Tibial nerve (tissue), 4 donors: ENCODE measurements around the gene FNDC3B. TPM values are rescaled to one million over a fixed set of nuclear protein-coding genes. Genes with fewer than 3 reads are reported as not detected.

ENCODE experiments used
- DNase-seq, 2 donors: peaks; one replicate each; pipeline ENCODE4 v3.0.0-alpha.2; 2019; ENCODE audit warnings: low spot score in 2 of 2
- H3K27ac ChIP-seq, 4 donors: fragments of 200-600 bp; sonication (generic) in 3 of 4; one replicate each; pipeline ENCODE4 v1.5.1; 2017 to 2019; ENCODE audit warnings: mild to moderate bottlenecking in 1 of 4
- H3K27me3 ChIP-seq, 2 donors: fragments of 200-600 bp; sonication (generic) in 1 of 2; one replicate each; pipeline versions ENCODE4 v1.5.1 to v1.6.0; 2017 to 2019
- H3K36me3 ChIP-seq, 3 donors: fragments of 200-600 bp; sonication (generic); one replicate each; pipeline ENCODE4 v1.5.1; 2018 to 2019
- H3K4me1 ChIP-seq, 4 donors: fragments of 200-600 bp; sonication (generic) in 3 of 4; one replicate each; pipeline ENCODE4 v1.5.1; 2017 to 2019
- H3K4me3 ChIP-seq, 4 donors: fragments of 200-600 bp; sonication (generic) in 3 of 4; one replicate each; pipeline ENCODE4 v1.5.1; 2017 to 2019; ENCODE audit warnings: mild to moderate bottlenecking in 1 of 4, moderate library complexity in 1 of 4
- H3K9me3 ChIP-seq, 4 donors: fragments of 200-600 bp; sonication (generic) in 3 of 4; one replicate each; pipeline ENCODE4 v1.5.1; 2017 to 2019
- EP300 ChIP-seq, 2 donors: sonication (generic); formaldehyde crosslinking; IDR thresholded peaks; one replicate each; pipeline ENCODE4 v1.6.1; 2017; ENCODE audit warnings: antibody characterized with exemption in 2 of 2, mild to moderate bottlenecking in 1 of 2
- POLR2A ChIP-seq, 2 donors: fragments of 450-650 bp; IDR thresholded peaks; one replicate each; pipeline ENCODE4 v1.6.1; 2017; ENCODE audit warnings: antibody characterized with exemption in 2 of 2, mild to moderate bottlenecking in 2 of 2, moderate library complexity in 2 of 2
- WGBS, 2 donors: methylation state at CpG; one replicate each; pipeline ENCODE4 v1.1.5; 2018; 5-methylcytosine and 5-hydroxymethylcytosine counted together
- total RNA-seq, 4 donors: library from RNA; depleted of rRNA; stranded (reverse); fragments of >200 nt; gene quantifications; one replicate each; pipeline ENCODE4 v1.1.0, GENCODE V29; 2016
- TF ChIP-seq, protein P1 (sequence below), 5 experiments: fragments of 200-600 bp in 3 of 5; fragments of 450-650 bp in 2 of 5; sonication (generic) in 3 of 5; IDR thresholded peaks; one replicate each; pipeline ENCODE4 v1.5.1; 2016 to 2019; ENCODE audit warnings: antibody characterized with exemption in 5 of 5, mild to moderate bottlenecking in 3 of 5, moderate library complexity in 2 of 5

Gene FNDC3B
- total RNA-seq, 4 donors from 2014 or later, result 87.5 to 106 (median 95.7) TPM

DNA sequence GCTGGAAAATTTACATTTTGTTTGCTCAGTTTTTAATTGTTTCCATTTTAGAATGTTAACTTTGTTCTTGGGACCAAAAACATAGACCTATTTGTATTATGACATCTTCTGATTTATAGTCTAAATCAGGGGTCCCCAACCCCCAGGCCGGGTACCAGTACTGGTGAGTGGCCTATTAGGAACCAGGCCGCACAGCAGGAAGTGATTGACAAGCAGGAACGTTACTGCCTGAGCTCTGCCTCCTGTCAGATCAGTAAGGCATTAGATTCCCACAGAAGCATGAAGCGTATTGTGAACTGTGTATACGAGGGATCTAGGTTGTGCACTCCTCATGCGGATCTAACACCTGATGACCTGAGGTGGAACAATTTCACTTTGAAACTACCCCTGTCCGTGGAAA, 357.0 kb downstream of the FNDC3B start:
- H3K9me3 ChIP-seq, result no peaks in the 10 kb centered on the region
- H3K36me3 ChIP-seq, result peaks cover 0 to 62% (median 0%) of the 10 kb centered on the region in 3 donors
- H3K27me3 ChIP-seq, result no peaks in the 10 kb centered on the region
- no peak for DNase-seq
- no peak overlapping the region for H3K4me3 ChIP-seq
- TF ChIP-seq, protein P1, sequence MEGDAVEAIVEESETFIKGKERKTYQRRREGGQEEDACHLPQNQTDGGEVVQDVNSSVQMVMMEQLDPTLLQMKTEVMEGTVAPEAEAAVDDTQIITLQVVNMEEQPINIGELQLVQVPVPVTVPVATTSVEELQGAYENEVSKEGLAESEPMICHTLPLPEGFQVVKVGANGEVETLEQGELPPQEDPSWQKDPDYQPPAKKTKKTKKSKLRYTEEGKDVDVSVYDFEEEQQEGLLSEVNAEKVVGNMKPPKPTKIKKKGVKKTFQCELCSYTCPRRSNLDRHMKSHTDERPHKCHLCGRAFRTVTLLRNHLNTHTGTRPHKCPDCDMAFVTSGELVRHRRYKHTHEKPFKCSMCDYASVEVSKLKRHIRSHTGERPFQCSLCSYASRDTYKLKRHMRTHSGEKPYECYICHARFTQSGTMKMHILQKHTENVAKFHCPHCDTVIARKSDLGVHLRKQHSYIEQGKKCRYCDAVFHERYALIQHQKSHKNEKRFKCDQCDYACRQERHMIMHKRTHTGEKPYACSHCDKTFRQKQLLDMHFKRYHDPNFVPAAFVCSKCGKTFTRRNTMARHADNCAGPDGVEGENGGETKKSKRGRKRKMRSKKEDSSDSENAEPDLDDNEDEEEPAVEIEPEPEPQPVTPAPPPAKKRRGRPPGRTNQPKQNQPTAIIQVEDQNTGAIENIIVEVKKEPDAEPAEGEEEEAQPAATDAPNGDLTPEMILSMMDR (IDR thresholded peaks at IDR 0.05), result no peak
- TF ChIP-seq EP300 (IDR thresholded peaks at IDR 0.05) (no peak), POLR2A (IDR thresholded peaks at IDR 0.05) (no peak)
- peaks cover 0 to 5% (median 3%) of the 10 kb centered on the region in 4 donors for H3K4me1 ChIP-seq
- no peak overlapping the region for H3K27ac ChIP-seq
- 79 to 85% methylated on average over 7 of the region's 7 CpGs for WGBS, 2 donors

DNA sequence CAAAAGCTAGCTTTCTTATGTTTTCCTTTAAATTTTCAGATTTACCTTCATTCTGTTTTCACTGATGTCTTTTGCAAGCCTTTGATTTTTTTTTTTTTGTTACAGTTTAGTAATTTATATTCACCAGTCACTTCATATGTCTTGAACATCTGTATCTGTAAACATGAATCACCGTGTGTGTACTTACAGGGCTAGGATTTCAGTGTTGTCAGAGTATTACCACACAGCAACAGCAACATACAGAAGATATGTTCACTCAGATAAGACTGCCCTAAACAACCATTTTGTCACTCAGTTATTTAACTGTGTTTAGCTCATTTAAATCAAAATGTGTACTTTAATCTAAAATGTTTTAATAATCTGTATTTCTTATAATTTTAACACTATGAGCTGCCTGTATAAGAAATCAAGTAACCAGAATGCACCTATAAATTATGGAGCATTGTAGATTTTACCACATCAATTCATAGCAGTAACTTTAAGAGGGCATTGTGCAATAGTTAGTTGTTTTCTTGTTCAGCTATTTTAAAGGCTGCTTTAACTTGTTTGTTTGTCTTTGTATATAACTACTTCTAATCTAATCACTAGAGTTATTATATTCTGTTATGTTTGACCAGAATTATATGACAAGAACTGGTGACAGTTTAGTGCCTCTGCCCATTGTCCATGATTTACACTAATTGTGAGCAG, 358.5 kb downstream of the FNDC3B start:
- WGBS, 2 donors, result 61 to 76% methylated on average over 1 of the region's 1 CpG

DNA sequence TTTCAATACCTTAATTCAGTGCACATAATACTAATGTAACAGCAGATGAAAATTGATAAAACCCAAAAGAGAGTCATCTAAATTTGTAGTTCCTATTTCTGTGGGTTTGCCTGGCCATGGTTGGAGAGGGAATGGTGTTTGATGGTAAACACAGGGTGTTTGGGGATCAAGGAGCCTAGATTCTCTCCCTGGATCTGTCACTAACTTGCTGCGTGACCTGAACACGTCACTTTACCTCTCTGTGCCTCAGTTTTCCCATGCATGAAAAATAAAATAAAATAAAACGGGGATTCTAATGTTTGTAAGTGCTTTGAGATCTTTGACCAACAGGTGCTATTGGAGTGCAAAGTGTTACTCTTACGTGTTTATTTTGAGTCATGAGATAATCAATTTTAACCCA, 359.1 kb downstream of the FNDC3B start:
- Histone ChIP-seq H3K4me1 (no peaks in the 10 kb centered on the region), H3K27ac (no peak overlapping the region), H3K4me3 (no peak overlapping the region), H3K36me3 (peaks cover 0 to 64% (median 0%) of the 10 kb centered on the region in 3 donors), H3K27me3 (no peaks in the 10 kb centered on the region), H3K9me3 (no peaks in the 10 kb centered on the region)
- WGBS, 2 donors, result 91 to 94% methylated on average over 4 of the region's 4 CpGs
- no peak for DNase-seq
- TF ChIP-seq, protein P1 (IDR thresholded peaks at IDR 0.05), result no peak
- no peak for TF ChIP-seq POLR2A (IDR thresholded peaks at IDR 0.05)
- TF ChIP-seq EP300 (IDR thresholded peaks at IDR 0.05), result no peak

More for the DNA sequence above, 358.5 kb downstream of the FNDC3B start:
- Histone ChIP-seq H3K36me3 (peaks cover 0 to 68% (median 0%) of the 10 kb centered on the region in 3 donors), H3K27me3 (no peaks in the 10 kb centered on the region), H3K4me3 (no peak overlapping the region), H3K4me1 (no peaks in the 10 kb centered on the region), H3K9me3 (no peaks in the 10 kb centered on the region), H3K27ac (no peak overlapping the region)
- no peak for DNase-seq
- no peak for TF ChIP-seq EP300 (IDR thresholded peaks at IDR 0.05)
- no peak for TF ChIP-seq POLR2A (IDR thresholded peaks at IDR 0.05)
- TF ChIP-seq, protein P1 (IDR thresholded peaks at IDR 0.05), result no peak

DNA sequence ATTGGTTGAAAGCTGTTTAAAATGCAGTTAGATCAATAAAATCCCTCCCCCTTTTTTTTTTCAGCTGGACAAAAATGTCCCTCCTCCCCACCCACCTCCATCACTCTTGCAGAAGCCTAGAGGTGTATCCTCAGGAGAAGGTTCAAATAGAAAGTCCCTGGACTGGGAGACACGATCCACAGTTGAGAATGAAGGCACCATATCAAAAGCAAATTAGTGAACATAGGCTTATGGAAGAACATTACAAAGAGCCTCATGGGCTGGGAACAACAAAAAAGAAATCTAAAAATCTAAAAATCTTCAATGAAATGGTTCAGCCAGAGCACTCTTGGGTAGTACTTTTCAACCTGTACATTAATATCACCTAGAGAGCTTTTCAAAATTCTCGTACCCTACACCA, 362.7 kb downstream of the FNDC3B start:
- H3K4me1 ChIP-seq, result no peaks in the 10 kb centered on the region
- 96 to 98% methylated on average over 2 of the region's 2 CpGs for WGBS, 2 donors
- H3K4me3 ChIP-seq, result no peak overlapping the region
- H3K27me3 ChIP-seq, result no peaks in the 10 kb centered on the region
- no peak overlapping the region for H3K27ac ChIP-seq
- no peaks in the 10 kb centered on the region for H3K9me3 ChIP-seq
- H3K36me3 ChIP-seq, result peaks cover 0 to 48% (median 0%) of the 10 kb centered on the region in 3 donors
- TF ChIP-seq EP300 (IDR thresholded peaks at IDR 0.05) (no peak), POLR2A (IDR thresholded peaks at IDR 0.05) (no peak)
- TF ChIP-seq, protein P1 (IDR thresholded peaks at IDR 0.05), result no peak
- DNase-seq, result no peak

DNA sequence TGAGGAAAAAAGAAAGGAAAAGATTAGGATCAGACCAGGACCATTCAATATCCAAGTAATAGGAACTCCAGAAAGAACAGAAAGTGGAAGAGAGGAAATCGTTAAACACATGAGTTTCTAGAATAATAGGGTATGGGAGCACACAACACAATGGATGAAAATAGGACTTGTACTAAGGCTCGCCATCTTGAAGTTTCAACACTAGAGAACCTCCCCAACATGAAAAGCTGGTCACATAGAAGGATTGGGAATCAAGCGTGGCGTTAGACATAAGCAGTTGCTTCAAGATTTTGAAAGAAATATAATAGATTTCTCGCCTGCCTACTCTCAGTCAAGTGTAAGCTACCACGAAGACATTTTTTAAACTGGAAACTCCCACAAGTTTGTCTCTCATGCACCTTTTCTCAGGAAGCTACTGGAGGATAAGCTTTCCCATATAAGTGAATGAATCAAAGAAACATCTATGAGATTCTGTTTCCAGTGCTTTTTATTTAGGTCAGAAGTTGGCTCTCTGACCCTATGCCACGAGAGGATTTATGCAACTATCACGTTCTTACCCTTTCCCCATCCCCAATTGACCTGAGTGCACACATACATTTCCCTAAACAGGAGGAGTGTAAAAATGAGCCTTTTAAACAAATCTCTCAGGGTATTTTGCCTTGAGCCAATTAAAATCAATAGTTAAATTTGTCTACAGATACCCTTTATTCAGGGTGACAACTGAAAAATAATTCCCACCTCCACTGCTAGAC, 363.7 kb downstream of the FNDC3B start:
- Histone ChIP-seq H3K27me3 (no peaks in the 10 kb centered on the region), H3K4me1 (no peaks in the 10 kb centered on the region), H3K9me3 (no peaks in the 10 kb centered on the region), H3K4me3 (no peak overlapping the region), H3K27ac (no peak overlapping the region), H3K36me3 (peaks cover 0 to 40% (median 0%) of the 10 kb centered on the region in 3 donors)
- DNase-seq, result no peak
- TF ChIP-seq POLR2A (IDR thresholded peaks at IDR 0.05) (no peak), EP300 (IDR thresholded peaks at IDR 0.05) (no peak)
- TF ChIP-seq, protein P1 (IDR thresholded peaks at IDR 0.05), result no peak
- 94 to 95% methylated on average over 8 of the region's 8 CpGs for WGBS, 2 donors
